A673 (cell line): Measurements from ENCODE around the gene MRPL14. TPM values are rescaled to one million over a fixed set of nuclear protein-coding genes. Genes with fewer than 3 reads are reported as not detected.

Experiments used
- BruUV-seq: library from RNA; stranded (reverse); fragments of 400-500 nt; replicated peaks from 2 replicates; lab custom pipeline; 2021; lab: Mats Ljungman, UMichigan
- CTCF ChIA-PET: fragments of 300-600 bp; sonication (Branson Sonifier 250); formaldehyde crosslinking; loops from one replicate; lab custom pipeline; 2022; ENCODE audit warnings: antibody characterized with exemption; lab: Charles Lee
- POLR2A ChIA-PET: fragments of 300-600 bp; sonication (Branson Sonifier 250); formaldehyde crosslinking; loops from one replicate; lab custom pipeline; 2022; ENCODE audit warnings: antibody characterized with exemption; ENCODE audit not compliant: low non-redundant PET; lab: Charles Lee
- DNase-seq: peaks from one replicate; pipeline ENCODE4 v3.0.0-alpha.2; 2015; ENCODE audit warnings: low spot score
- H3K27ac ChIP-seq: fragments of 200-600 bp; sonication (generic); 2 replicates; pipeline ENCODE4 v1.5.1; 2016; ENCODE audit warnings: mixed run types, low read depth, mild to moderate bottlenecking, mixed read lengths, antibody characterized with exemption, low read length; ENCODE audit not compliant: poor library complexity, severe bottlenecking
- H3K27me3 ChIP-seq: fragments of 200-600 bp; sonication (generic); replicated peaks from 2 replicates; pipeline ENCODE4 v1.6.1; 2017; ENCODE audit warnings: mixed run types, low read depth, mild to moderate bottlenecking, mixed read lengths, antibody characterized with exemption, low read length; ENCODE audit not compliant: insufficient read depth, poor library complexity
- H3K36me3 ChIP-seq: fragments of 200-600 bp; sonication (generic); 2 replicates; pipeline ENCODE4 v1.6.1; 2016; ENCODE audit warnings: mixed run types, mild to moderate bottlenecking, mixed read lengths, antibody characterized with exemption, low read length; ENCODE audit not compliant: insufficient read depth, poor library complexity, severe bottlenecking
- H3K4me1 ChIP-seq: fragments of 200-600 bp; sonication (generic); 2 replicates; pipeline ENCODE4 v1.6.1; 2017; ENCODE audit warnings: mixed run types, mild to moderate bottlenecking, mixed read lengths, antibody characterized with exemption, low read length; ENCODE audit not compliant: insufficient read depth, poor library complexity, severe bottlenecking
- H3K4me3 ChIP-seq: fragments of 200-600 bp; sonication (generic); 2 replicates; pipeline ENCODE4 v1.5.1; 2016; ENCODE audit warnings: low read depth, mixed run types, mild to moderate bottlenecking, mixed read lengths, low read length; ENCODE audit not compliant: poor library complexity, severe bottlenecking
- H3K9me3 ChIP-seq: fragments of 200-600 bp; sonication (generic); 2 replicates; pipeline ENCODE4 v1.6.1; 2016; ENCODE audit warnings: mixed run types, low read depth, mild to moderate bottlenecking, mixed read lengths, antibody characterized with exemption, low read length; ENCODE audit not compliant: poor library complexity, severe bottlenecking
- EZH2 ChIP-seq: fragments of 200-600 bp; sonication (generic); IDR thresholded peaks from 2 replicates; pipeline ENCODE4 v1.6.1; 2017; ENCODE audit warnings: borderline replicate concordance, low read depth, mild to moderate bottlenecking, mixed read lengths, antibody characterized with exemption, low read length; ENCODE audit not compliant: poor library complexity, severe bottlenecking
- intact Hi-C: fragments of 100-400 bp; cut with micrococcal nuclease; formaldehyde crosslinking; loops from one replicate; pipeline ENCODE4 v1.10.0; 2022; ENCODE audit not compliant: unreplicated experiment
- total RNA-seq: library from RNA; stranded (reverse); gene quantifications from 2 replicates; pipeline ENCODE4 v1.2.3, GENCODE V29; 2021
- TF ChIP-seq, protein P1 (sequence below): fragments of 300-800, 200-600 bp; sonication (generic); conservative IDR thresholded peaks from 2 replicates; pipeline ENCODE4 v1.5.1; 2017; ENCODE audit warnings: low read depth, mild to moderate bottlenecking, antibody characterized with exemption, low read length, moderate library complexity, mixed read lengths

The MRPL14 gene
- total RNA-seq, 1 experiment from 2014 or later: 78.8 TPM

DNA sequence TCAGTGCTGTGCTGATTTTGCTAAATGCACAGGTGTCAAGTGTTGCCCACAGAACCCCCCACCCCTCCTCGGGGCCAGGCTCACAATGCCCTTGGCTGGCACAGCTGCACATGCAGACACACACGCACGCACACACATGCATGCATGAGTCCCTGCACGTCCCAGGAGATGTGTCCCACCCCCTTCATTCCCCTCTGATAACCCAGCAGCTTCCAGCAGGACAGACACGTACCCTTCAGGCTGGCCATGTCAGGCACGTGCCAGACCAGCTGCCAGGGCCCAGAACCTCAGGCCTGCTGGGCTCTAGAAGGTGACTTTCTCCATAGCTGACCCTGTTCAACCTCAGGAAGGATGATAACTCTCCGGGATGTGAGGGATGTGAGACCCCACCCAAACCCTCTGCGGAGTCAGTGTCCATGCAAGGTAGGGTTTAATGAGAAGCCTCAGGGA is 44.4 kb downstream of the MRPL14 start:
- Histone ChIP-seq H3K4me1 (no peaks in the 10 kb centered on the region), H3K27me3 (no peaks in the 10 kb centered on the region), H3K36me3 (no peaks in the 10 kb centered on the region), H3K4me3 (no peak overlapping the region), H3K9me3 (no peaks in the 10 kb centered on the region), H3K27ac (no peak overlapping the region)
- POLR2A ChIA-PET: no interaction called here
- BruUV-seq: no TSS peak
- TF ChIP-seq, protein P1, sequence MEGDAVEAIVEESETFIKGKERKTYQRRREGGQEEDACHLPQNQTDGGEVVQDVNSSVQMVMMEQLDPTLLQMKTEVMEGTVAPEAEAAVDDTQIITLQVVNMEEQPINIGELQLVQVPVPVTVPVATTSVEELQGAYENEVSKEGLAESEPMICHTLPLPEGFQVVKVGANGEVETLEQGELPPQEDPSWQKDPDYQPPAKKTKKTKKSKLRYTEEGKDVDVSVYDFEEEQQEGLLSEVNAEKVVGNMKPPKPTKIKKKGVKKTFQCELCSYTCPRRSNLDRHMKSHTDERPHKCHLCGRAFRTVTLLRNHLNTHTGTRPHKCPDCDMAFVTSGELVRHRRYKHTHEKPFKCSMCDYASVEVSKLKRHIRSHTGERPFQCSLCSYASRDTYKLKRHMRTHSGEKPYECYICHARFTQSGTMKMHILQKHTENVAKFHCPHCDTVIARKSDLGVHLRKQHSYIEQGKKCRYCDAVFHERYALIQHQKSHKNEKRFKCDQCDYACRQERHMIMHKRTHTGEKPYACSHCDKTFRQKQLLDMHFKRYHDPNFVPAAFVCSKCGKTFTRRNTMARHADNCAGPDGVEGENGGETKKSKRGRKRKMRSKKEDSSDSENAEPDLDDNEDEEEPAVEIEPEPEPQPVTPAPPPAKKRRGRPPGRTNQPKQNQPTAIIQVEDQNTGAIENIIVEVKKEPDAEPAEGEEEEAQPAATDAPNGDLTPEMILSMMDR: no peak
- no peak for TF ChIP-seq EZH2
- DNase-seq: no peak
- intact Hi-C loops: no loop called here
- CTCF ChIA-PET: interaction anchor here (0.5 kb wide), 1 partner anchor 416 kb away, joined by 6 read pairs; no protein-coding TSS in a partner anchor

DNA sequence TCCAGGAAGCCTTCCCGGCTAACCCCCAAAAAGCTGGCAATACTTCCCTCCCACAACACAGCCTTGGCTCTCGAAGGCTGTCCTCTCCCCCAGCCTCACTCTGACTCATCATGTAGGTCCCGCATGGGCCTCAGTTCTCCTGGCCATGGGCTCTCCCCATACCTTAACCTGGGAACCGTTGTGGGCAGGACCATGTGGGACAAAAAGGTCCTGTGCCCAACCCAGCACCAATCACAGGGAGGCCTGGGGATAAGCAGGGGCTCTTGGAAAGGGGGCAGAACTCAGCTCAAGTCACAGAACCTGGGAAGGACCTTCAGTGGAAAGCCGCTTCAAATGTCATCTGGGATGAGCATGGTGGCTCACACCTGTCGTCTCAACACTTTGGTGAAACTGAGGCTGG is 45.5 kb downstream of the MRPL14 start:
- H3K27ac ChIP-seq: no peak overlapping the region
- no TSS peak for BruUV-seq
- intact Hi-C loops: no loop called here
- H3K4me3 ChIP-seq: no peak overlapping the region
- CTCF ChIA-PET: no interaction called here
- H3K4me1 ChIP-seq: peaks cover 4% of the 10 kb centered on the region
- no peak for DNase-seq
- TF ChIP-seq, protein P1: no peak
- no peak for TF ChIP-seq EZH2
- POLR2A ChIA-PET: no interaction called here
- no peaks in the 10 kb centered on the region for H3K36me3 ChIP-seq
- no peaks in the 10 kb centered on the region for H3K27me3 ChIP-seq
- H3K9me3 ChIP-seq: no peaks in the 10 kb centered on the region

DNA sequence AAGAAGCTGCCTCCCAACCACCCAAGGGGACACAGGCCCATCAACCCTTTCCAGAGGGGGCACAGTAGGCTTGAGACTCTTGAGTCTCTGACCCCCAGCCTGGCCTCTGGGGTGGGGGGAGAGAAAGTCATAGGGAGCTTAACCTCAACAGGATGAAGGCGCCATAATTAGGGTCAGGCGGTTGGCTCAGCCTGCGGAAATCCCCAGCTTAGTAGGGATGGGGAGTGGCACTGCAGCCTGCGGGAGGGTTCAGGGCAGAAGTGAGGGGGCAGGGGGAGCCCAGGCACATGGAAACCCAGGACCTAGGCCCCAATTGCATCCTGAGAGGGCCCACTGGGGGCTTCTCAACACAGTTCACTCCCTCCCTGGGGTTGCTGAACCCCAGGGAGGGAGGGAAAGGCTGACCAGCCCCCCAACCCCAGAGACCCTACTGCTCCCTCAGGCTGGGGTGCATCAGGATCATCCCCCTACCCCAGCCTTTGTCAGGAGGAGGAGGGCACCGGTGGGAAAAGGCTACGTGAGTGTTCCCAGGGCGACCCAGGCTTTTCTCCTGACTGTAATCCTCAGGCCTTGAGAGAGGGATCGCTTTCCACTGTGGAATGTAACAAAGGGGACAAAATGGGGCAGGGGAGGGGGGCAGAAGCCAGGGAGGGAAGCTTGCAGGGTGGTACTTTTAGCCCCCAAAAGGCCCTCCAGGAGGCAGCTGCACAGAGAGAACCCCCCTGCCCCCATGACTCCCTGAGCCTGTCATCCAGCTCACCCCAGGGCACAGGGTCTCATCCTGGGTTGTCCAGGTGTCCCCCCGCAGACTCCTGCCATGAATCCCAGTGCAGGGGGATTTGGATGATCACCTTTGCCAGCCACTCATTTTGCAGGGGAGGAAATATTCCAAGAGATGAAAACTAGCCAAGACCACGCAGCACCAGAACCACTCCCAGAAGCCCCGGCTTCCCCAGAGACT is 46.4 kb downstream of the MRPL14 start:
- Histone ChIP-seq H3K4me1 (peaks cover 13% of the 10 kb centered on the region), H3K9me3 (no peaks in the 10 kb centered on the region), H3K4me3 (no peak overlapping the region), H3K27me3 (no peaks in the 10 kb centered on the region), H3K27ac (no peak overlapping the region), H3K36me3 (no peaks in the 10 kb centered on the region)
- TF ChIP-seq, protein P1: no peak
- TF ChIP-seq EZH2: no peak
- ChIA-PET CTCF (interaction anchor here (1.4 kb wide), 1 partner anchor 19 kb away, joined by 3 read pairs; no protein-coding TSS in a partner anchor), POLR2A (no interaction called here)
- intact Hi-C loops: no loop called here
- DNase-seq: no peak
- no TSS peak for BruUV-seq
